A549 (cell line): Measurements from ENCODE around the gene TSHZ2. TPM values are rescaled to one million over a fixed set of nuclear protein-coding genes. Genes with fewer than 3 reads are reported as not detected.

Experiments used
- ATAC-seq, 2 experiments: fragments of 200-7000 bp in 1 of 2; fragments of >200 bp in 1 of 2; cut with Nextera tagmentation in 1 of 2; cut with Tn5 transposase in 1 of 2; 3 replicates each; pipeline versions ENCODE4 v1.8.0 to v1.9.1; 2018 to 2020; ENCODE audit warnings: mild to moderate bottlenecking in 1 of 2, moderate library complexity in 1 of 2
- CTCF ChIA-PET: fragments of 300-600 bp; sonication (Branson Sonifier 250); formaldehyde crosslinking; extraction: SDS; loops from one replicate; lab custom pipeline; 2021; ENCODE audit warnings: antibody characterized with exemption, inconsistent platforms; lab: Yijun Ruan, JAX
- POLR2A ChIA-PET: fragments of 350-600 bp; formaldehyde crosslinking; extraction: SDS; loops from one replicate; lab custom pipeline; 2021; ENCODE audit warnings: antibody characterized with exemption, inconsistent platforms; lab: Yijun Ruan, JAX
- DNase-seq, 2 experiments: peaks; one replicate each; pipeline versions ENCODE4 v3.0.0 to v3.0.0-alpha.2; 2011 to 2016; ENCODE audit warnings: low read depth in 1 of 2, low spot score in 1 of 2
- FAIRE-seq: peaks from 2 replicates; lab custom pipeline; 2011; peaks lifted over from hg19 to GRCh38; lab: Jason Lieb, UNC
- H3K27ac ChIP-seq, 2 experiments: fragments of >200 bp; sonication (Bioruptor Twin); formaldehyde crosslinking; 3 replicates each; pipeline ENCODE4 v1.5.1; 2016 to 2017
- H3K4me1 ChIP-seq: fragments of >200 bp; sonication (Bioruptor Twin); formaldehyde crosslinking; 3 replicates; pipeline ENCODE4 v1.6.1; 2016
- H3K4me2 ChIP-seq: fragments of >200 bp; sonication (Bioruptor Twin); formaldehyde crosslinking; 3 replicates; pipeline ENCODE4 v1.6.1; 2016
- H3K4me3 ChIP-seq: fragments of >200 bp; sonication (Bioruptor Twin); formaldehyde crosslinking; 3 replicates; pipeline ENCODE4 v1.5.1; 2016
- H3K9me3 ChIP-seq: fragments of >200 bp; sonication (Bioruptor Twin); formaldehyde crosslinking; 3 replicates; pipeline ENCODE4 v1.6.1; 2016
- ATOH8 ChIP-seq: fragments of 250-450 bp; sonication (Bioruptor Pico); IDR thresholded peaks from 2 replicates; pipeline ENCODE4 v1.5.0; 2020; ENCODE audit warnings: low read depth, mild to moderate bottlenecking, moderate library complexity
- CBX8 ChIP-seq: fragments of 200-600 bp; sonication (generic); IDR thresholded peaks from 2 replicates; pipeline ENCODE4 v1.6.1; 2016
- CEBPB ChIP-seq, 2 experiments: fragments of >200 bp in 1 of 2; sonication (Bioruptor Twin) in 1 of 2; formaldehyde crosslinking in 1 of 2; IDR thresholded peaks; 2 replicates each; pipeline ENCODE4 v1.6.1; 2012 to 2016
- CTCF ChIP-seq: fragments of >200 bp; sonication (Bioruptor Twin); formaldehyde crosslinking; IDR thresholded peaks from 3 replicates; pipeline ENCODE4 v1.5.1; 2016
- E2F6 ChIP-seq: IDR thresholded peaks from 2 replicates; pipeline ENCODE4 v1.6.1; 2012; ENCODE audit warnings: low read depth, borderline replicate concordance
- EHMT2 ChIP-seq: fragments of 200-600 bp; sonication (generic); IDR thresholded peaks from 2 replicates; pipeline ENCODE4 v1.6.1; 2016; ENCODE audit warnings: antibody characterized with exemption, low read depth, mild to moderate bottlenecking, moderate library complexity
- FOSB ChIP-seq: fragments of 250-450 bp; sonication (Bioruptor Pico); IDR thresholded peaks from 2 replicates; pipeline ENCODE4 v1.5.0; 2020; ENCODE audit warnings: mild to moderate bottlenecking, moderate library complexity
- FOSL2 ChIP-seq, 2 experiments: fragments of 450-650 bp in 1 of 2; fragments of >200 bp in 1 of 2; sonication (Bioruptor Twin) in 1 of 2; formaldehyde crosslinking; IDR thresholded peaks; 2 replicates each; pipeline versions ENCODE4 v1.5.0 to v1.6.1; 2016 to 2020; ENCODE audit warnings: mild to moderate bottlenecking in 1 of 2, moderate library complexity in 1 of 2
- FOXS1 ChIP-seq: fragments of 250-450 bp; sonication (Bioruptor Pico); IDR thresholded peaks from 2 replicates; pipeline ENCODE4 v1.5.0; 2020; ENCODE audit warnings: mild to moderate bottlenecking, moderate library complexity
- HDAC2 ChIP-seq: fragments of 200-600 bp; sonication (generic); IDR thresholded peaks from 2 replicates; pipeline ENCODE4 v1.6.1; 2016
- HEYL ChIP-seq: fragments of 250-450 bp; sonication (Bioruptor Pico); IDR thresholded peaks from 2 replicates; pipeline ENCODE4 v1.8.0; 2021; ENCODE audit warnings: mild to moderate bottlenecking, moderate library complexity
- HOXB13 ChIP-seq: fragments of 250-450 bp; sonication (Bioruptor Pico); IDR thresholded peaks from 2 replicates; pipeline ENCODE4 v1.5.0; 2020; ENCODE audit warnings: low read depth, mild to moderate bottlenecking, moderate library complexity
- HOXB5 ChIP-seq: fragments of 250-450 bp; sonication (Bioruptor Pico); IDR thresholded peaks from 2 replicates; pipeline ENCODE4 v1.5.0; 2020; ENCODE audit warnings: mild to moderate bottlenecking, moderate library complexity
- NPAS2 ChIP-seq: fragments of 250-450 bp; sonication (Bioruptor Pico); IDR thresholded peaks from 2 replicates; pipeline ENCODE4 v1.8.0; 2022; ENCODE audit warnings: mild to moderate bottlenecking, moderate library complexity, borderline replicate concordance
- PBX3 ChIP-seq: IDR thresholded peaks from 2 replicates; pipeline ENCODE4 v1.6.1; 2012
- RARB ChIP-seq: fragments of 250-450 bp; sonication (Bioruptor Pico); IDR thresholded peaks from 2 replicates; pipeline ENCODE4 v1.8.0; 2021; ENCODE audit warnings: mild to moderate bottlenecking, moderate library complexity
- TP53 ChIP-seq: fragments of 250-450 bp; sonication (Bioruptor Pico); IDR thresholded peaks from 2 replicates; pipeline ENCODE4 v1.5.0; 2021; ENCODE audit warnings: mild to moderate bottlenecking, moderate library complexity
- ZC3H11A ChIP-seq: fragments of 450-650 bp; IDR thresholded peaks from 2 replicates; pipeline ENCODE4 v1.6.1; 2014; ENCODE audit warnings: antibody characterized with exemption, mild to moderate bottlenecking
- ZNF302 ChIP-seq: fragments of 250-450 bp; sonication (Bioruptor Pico); IDR thresholded peaks from 2 replicates; pipeline ENCODE4 v1.9.0; 2021; ENCODE audit warnings: inconsistent platforms, mild to moderate bottlenecking, moderate library complexity
- WGBS: methylation state at CpG from one replicate; pipeline ENCODE4 v1.1.6; 2017; ENCODE audit errors: missing lambda C conversion rate; 5-methylcytosine and 5-hydroxymethylcytosine counted together
- polyA plus RNA-seq, 4 experiments: library from polyadenylated mRNA; depleted of rRNA in 3 of 4; stranded (reverse); fragments of >200 nt; fragmentation: RNase III in 1 of 4; extraction: RNeasy Plus Mini Kit Qiagen cat#74134 plus additional on column Dnase treatment in 1 of 4; gene quantifications; 2 replicates in 3 of 4; 3 replicates in 1 of 4; pipeline ENCODE4 v1.2.3, GENCODE V29; 2011 to 2017

Gene TSHZ2
- polyA plus RNA-seq, 2 of the 4 experiments (the other 2 are of a cell fraction): not detected

GRCh38 chr20:53059848-53060247 is 87.7 kb downstream of the TSHZ2 start:
- ATAC-seq (no peak), DNase-seq (no peak), FAIRE-seq (no peak)
- Histone ChIP-seq H3K27ac (no peak overlapping the region), H3K9me3 (no peaks in the 10 kb centered on the region), H3K4me2 (no peak overlapping the region), H3K4me1 (no peaks in the 10 kb centered on the region), H3K4me3 (no peak overlapping the region)
- ChIA-PET POLR2A (no interaction called here), CTCF (no interaction called here)
- TF ChIP-seq ZNF302: no peak
- no peak for TF ChIP-seq PBX3
- TF ChIP-seq RARB (CRISPR knock-in tag): no peak
- TF ChIP-seq TP53 (CRISPR knock-in tag): no peak
- no peak for TF ChIP-seq NPAS2 (CRISPR knock-in tag)
- TF ChIP-seq ATOH8 (CRISPR knock-in tag): no peak
- no peak for TF ChIP-seq HOXB13 (CRISPR knock-in tag)
- TF ChIP-seq HOXB5 (CRISPR knock-in tag): no peak
- TF ChIP-seq HDAC2: no peak
- TF ChIP-seq FOSB: no peak
- no peak for TF ChIP-seq EHMT2
- WGBS: 23% methylated on average over 5 of the region's 5 CpGs

GRCh38 chr20:53061192-53062108 is 89.3 kb downstream of the TSHZ2 start:
- DNase-seq (no peak), ATAC-seq (no peak), FAIRE-seq (no peak)
- ChIA-PET CTCF (interaction anchor here (0.8 kb wide), 1 partner anchor 8 kb away, joined by 3 read pairs; no protein-coding TSS in a partner anchor), POLR2A (no interaction called here)
- H3K9me3 ChIP-seq: no peaks in the 10 kb centered on the region
- TF ChIP-seq ZC3H11A: no peak
- peak; percentile 54; the same call in 1 of the 2 replicates for TF ChIP-seq CBX8
- 7% methylated on average over 2 of the region's 2 CpGs for WGBS
- H3K4me1 ChIP-seq: no peaks in the 10 kb centered on the region
- H3K27ac ChIP-seq: no peak overlapping the region
- no peak overlapping the region for H3K4me3 ChIP-seq
- H3K4me2 ChIP-seq: no peak overlapping the region

GRCh38 chr20:53064935-53065334 is 92.8 kb downstream of the TSHZ2 start:
- POLR2A ChIA-PET: no interaction called here
- no peak for TF ChIP-seq CEBPB (IDR thresholded peaks at IDR 0.05)
- TF ChIP-seq CTCF: no peak
- TF ChIP-seq FOXS1 (CRISPR knock-in tag): no peak
- TF ChIP-seq FOSL2 (IDR thresholded peaks at IDR 0.05): no peak
- TF ChIP-seq FOSL2 (CRISPR knock-in tag; IDR thresholded peaks at IDR 0.05): no peak
- no peak for TF ChIP-seq HEYL (CRISPR knock-in tag)
- no peak for TF ChIP-seq E2F6
- H3K27ac ChIP-seq: no peak overlapping the region
- no peak overlapping the region for H3K4me2 ChIP-seq
- H3K4me3 ChIP-seq: no peak overlapping the region
- no peaks in the 10 kb centered on the region; the same call in 2 of the 3 replicates for H3K9me3 ChIP-seq
- 16% methylated on average over 7 of the region's 7 CpGs for WGBS
- H3K4me1 ChIP-seq: no peaks in the 10 kb centered on the region
- ATAC-seq (no peak), DNase-seq (no peak), FAIRE-seq (no peak)
- CTCF ChIA-PET: no interaction called here
